HG03342 (cell line): Measurements from ENCODE around the gene DRICH1.
"Not testable (repeated sequence)": the region's sequence is repeated elsewhere in the genome, so short reads cannot be mapped to it uniquely, and the experiment has no call there.

ENCODE experiments used
- ATAC-seq: cut with Tn5 transposase; IDR thresholded peaks from one replicate; pipeline ENCODE4 v1.9.1; 2021; ENCODE audit warnings: mild to moderate bottlenecking, moderate library complexity; ENCODE audit not compliant: unreplicated experiment

DRICH1 gene

GRCh38 chr22:23632178-23632577 lies at the start of gene DRICH1:
DRICH1 (minus strand) TSS chr22:23632321; CDS start chr22:23632023, 298 bp downstream.
- ATAC-seq: no peak

GRCh38 chr22:23681026-23681809 lies 49.1 kb upstream of the DRICH1 start:
- no peak for ATAC-seq

DNA sequence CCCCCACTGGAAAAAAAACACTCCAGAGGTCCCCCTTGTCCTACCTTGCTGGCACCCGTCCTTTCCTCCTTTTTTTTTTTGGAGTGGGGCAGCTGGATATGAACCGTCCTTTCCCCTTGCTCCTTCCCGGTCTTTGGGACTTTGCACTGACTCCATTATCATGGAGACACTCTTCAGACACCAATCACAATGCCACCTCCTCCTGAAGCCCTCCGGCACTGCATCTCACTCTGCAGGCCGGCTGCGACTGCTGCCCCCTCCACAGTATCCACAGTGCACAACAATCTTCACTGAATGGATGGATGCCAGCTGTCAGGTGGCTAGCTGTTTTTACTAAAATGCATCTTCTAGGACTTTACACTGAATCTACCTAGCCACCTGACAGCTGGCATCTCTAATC lies 46.0 kb upstream of the DRICH1 start:
- no peak for ATAC-seq

- ATAC-seq: no peak
These were observed 45.5 kb upstream of the DRICH1 start for GRCh38 chr22:23677701-23677995.

GRCh38 chr22:23676841-23677700 lies 45.0 kb upstream of the DRICH1 start:
- ATAC-seq: not testable (repeated sequence)

DNA sequence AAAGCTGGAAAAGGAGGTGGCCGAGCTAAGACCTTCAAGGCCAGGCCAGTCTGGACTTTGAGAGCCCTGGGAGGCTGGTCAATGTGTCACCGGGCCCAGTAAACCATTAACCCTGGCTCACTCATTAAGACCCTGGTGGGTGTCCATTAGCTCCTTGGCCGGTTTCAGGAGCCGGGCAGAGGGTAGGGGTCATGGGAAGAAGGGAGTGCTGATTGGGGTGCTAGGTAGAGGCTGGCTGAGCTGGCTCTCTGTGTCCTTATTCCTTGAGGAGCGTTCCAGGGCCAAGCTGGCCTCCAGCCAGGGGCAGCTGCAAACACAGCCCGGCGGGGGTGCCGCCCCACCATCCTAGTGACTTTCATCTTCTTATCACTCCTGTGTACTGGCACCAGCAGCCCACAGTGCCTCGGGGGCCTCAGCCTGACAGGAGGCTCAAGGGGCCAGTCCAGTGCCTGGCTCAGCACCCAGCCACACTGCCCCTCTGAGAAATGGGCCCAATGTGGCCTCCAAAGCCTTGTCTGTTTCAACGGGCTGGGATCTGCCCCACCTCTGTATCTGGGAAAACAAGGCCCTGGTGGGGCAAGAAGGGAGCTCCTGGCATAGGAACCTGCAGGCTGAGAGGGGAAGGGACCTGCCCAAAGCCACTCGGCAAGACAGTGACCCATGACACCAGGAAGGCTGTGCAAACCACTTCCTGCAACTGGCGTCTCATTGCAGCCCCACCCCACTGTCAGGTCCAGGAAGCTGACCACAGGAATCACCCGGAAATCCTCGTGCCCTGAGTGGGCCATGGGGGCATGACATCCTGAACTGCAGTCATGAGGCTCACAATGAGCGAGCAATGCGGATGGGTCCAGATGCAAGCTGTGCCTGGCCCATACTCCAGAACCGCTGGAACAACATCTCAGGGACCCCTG lies 43.6 kb upstream of the DRICH1 start:
- no peak for ATAC-seq

GRCh38 chr22:23674886-23675501 lies 42.9 kb upstream of the DRICH1 start:
- ATAC-seq: not testable (repeated sequence)

DNA sequence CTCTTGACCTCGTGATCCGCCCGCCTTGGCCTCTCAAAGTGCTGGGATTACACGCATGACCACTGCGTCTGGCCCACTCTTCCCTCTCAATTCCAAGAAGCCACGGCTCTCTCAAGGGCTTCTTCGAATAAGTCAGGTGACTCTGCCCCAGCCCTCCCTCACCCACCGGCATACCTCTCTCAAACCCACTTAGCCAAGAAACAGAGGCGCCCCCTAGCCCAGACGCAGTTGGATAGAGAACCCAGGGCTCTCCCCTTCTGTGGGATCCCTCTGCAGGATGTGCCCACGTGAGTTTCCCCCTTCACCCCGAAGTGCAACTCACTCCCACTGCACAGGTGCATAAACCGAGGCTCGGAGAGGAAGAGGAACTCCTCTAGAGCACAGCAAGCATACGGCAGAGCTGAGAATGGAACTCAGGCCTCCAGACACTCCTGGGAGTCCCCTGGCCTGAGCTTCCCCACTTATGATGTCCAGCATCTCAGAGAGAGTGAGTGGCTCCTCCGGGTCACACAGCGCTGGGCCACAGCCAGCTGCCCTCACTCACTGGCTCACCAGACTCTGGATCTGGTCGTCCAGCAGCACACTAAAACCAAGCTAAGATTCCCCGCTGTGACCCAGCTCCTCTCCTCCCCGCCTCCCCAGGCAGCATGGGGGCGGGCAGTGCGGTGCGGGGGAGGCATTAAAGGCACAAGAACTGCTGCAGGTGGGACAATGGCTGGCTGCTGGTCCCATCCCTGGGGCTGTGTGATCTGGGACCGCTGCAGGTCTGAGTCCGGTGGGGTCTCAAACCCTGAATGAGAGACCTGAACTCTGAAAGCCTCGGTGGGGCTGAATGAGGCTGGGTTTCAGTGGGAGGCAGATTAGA lies 41.9 kb upstream of the DRICH1 start:
- no peak for ATAC-seq

GRCh38 chr22:23673050-23673620 lies 41.0 kb upstream of the DRICH1 start:
- ATAC-seq: no peak

GRCh38 chr22:23672307-23673049 lies 40.4 kb upstream of the DRICH1 start:
- not testable (repeated sequence) for ATAC-seq

DNA sequence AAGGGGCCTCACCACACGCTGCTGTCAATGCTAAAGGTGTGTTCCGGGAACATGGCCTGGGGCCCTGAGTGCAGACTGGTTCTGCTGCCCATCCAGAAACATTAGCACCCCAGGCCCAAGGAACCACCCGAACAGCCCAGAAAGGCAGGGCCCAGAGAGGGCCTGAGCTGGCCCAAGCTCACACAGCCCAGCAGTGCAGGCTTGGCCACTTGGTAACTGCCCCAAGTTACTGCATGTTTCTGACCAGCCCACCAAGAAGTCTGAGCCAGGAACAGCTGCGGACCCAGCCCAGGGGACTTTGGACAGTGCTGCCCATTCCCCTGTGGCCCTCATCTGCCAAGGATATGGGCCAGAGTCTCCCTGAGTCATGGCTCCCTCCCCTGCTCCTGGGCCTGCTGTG lies 39.3 kb upstream of the DRICH1 start:
- ATAC-seq: not testable (repeated sequence)

GRCh38 chr22:23670378-23671295 lies 38.5 kb upstream of the DRICH1 start:
- no peak for ATAC-seq

- not testable (repeated sequence) for ATAC-seq
These were observed 28.3 kb upstream of the DRICH1 start for GRCh38 chr22:23660381-23660780.

DNA sequence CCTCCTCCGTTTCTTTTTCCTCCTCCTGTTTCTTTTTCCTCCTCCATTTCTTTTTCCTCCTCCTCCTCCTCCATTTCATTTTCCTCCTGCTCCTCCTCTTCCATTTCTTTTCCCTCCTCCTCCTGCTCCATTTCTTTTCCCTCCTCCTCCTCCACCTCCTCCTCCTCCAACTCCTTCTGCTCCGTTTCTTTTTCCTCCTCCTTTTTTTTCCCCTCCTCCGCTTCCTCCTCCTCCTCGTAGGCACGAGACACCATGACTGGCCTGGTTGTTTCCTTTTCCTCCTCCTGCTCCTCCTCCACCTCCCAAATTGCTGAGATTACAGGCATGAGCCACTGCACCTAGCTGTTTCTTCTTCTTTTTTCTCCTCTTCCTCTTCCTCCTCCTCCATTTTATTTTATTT lies 25.6 kb upstream of the DRICH1 start:
- ATAC-seq: no peak

GRCh38 chr22:23655891-23656475 lies 23.9 kb upstream of the DRICH1 start:
- no peak for ATAC-seq

DNA sequence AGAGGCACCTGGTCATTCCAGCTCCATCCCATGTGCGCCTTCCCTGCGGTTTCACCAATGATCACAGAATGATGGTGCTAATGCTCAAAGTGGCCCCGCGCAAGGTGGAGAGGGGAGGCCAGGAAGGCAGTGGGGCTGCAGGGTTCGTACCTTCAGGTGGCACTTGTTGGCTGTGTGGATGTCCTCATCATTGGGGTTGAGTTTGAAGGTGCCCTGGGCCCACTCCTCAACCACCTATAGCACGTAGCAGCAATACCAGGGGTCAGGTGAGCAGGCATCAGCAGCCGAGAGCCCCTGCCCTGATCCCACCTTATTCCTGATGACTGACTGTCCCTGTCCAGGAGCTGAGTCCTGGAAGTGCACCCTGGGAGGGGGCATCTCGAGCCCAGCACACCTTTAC lies 20.6 kb upstream of the DRICH1 start:
- no peak for ATAC-seq

DNA sequence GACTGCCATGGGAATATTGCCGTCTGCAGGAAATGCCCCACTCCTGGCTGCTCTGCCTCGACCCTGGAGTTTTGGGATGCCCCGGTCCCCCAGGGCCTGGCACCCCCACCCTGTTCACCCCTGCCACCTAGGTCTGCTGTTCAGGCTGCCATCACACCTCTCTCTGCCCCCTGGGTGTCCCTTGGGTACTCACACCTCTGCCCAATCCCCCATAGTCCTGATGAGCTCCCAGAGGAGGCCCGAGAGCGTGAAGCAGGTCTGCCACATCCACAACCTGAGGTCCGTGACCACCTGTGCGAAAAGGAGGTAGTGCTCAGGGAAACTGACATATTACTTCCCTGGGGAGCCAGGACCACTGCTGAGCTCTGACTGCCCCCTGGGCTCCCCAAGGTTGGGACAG lies 20.2 kb upstream of the DRICH1 start:
- no peak for ATAC-seq
